ENCODE data around the gene DHRS11.
A peak's percentile ranks its signal among the peaks of the same experiment; 100 is the strongest.

Gene DHRS11

GRCh38 chr17:36608280-36608679 lies 16.6 kb downstream of the DHRS11 start:
- H3K4me3 ChIP-seq (ENCODE audit: low read depth, low read length) = no peak overlapping the region
- in situ Hi-C loops (cut with HindIII; ENCODE audit: low sequenced_read_pairs) = no loop called here
- DNase-seq (ENCODE audit: low read depth, low spot score) = no peak
- TF ChIP-seq, protein P1, sequence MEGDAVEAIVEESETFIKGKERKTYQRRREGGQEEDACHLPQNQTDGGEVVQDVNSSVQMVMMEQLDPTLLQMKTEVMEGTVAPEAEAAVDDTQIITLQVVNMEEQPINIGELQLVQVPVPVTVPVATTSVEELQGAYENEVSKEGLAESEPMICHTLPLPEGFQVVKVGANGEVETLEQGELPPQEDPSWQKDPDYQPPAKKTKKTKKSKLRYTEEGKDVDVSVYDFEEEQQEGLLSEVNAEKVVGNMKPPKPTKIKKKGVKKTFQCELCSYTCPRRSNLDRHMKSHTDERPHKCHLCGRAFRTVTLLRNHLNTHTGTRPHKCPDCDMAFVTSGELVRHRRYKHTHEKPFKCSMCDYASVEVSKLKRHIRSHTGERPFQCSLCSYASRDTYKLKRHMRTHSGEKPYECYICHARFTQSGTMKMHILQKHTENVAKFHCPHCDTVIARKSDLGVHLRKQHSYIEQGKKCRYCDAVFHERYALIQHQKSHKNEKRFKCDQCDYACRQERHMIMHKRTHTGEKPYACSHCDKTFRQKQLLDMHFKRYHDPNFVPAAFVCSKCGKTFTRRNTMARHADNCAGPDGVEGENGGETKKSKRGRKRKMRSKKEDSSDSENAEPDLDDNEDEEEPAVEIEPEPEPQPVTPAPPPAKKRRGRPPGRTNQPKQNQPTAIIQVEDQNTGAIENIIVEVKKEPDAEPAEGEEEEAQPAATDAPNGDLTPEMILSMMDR (IDR thresholded peaks at IDR 0.05; ENCODE audit: low read depth, low read length) = no peak

- H3K4me3 ChIP-seq (ENCODE audit: low read depth, low read length) = no peak overlapping the region
- peak; percentile 65 for DNase-seq (ENCODE audit: low read depth, low spot score)
- in situ Hi-C loops (cut with HindIII; ENCODE audit: low sequenced_read_pairs) = no loop called here
- TF ChIP-seq, protein P1 (IDR thresholded peaks at IDR 0.05; ENCODE audit: low read depth, low read length) = peak; percentile 64
These were observed 17.3 kb downstream of the DHRS11 start for GRCh38 chr17:36608794-36609497.

DNA sequence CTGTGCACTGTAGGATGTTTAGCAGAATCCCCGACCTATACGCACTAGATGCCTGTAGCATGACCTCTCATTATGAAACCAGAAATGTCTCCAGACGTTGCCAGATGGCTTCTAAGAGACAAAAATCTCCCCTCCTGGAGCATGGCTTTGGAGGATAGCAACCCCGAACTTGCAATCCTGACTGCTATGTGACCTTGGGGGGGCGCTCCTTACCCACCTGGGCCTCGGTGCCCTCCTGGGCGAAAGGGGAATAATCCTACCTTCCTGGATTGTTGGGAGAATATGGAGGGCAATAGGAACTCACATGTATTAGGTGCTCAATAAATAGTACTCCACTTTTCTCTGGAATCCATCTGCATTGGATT lies 17.8 kb downstream of the DHRS11 start:
- in situ Hi-C loops (cut with HindIII; ENCODE audit: low sequenced_read_pairs) = no loop called here
- TF ChIP-seq, protein P1 (IDR thresholded peaks at IDR 0.05; ENCODE audit: low read depth, low read length) = no peak
- no peak for DNase-seq (ENCODE audit: low read depth, low spot score)
- no peak overlapping the region for H3K4me3 ChIP-seq (ENCODE audit: low read depth, low read length)

GRCh38 chr17:36610474-36610873 lies 18.8 kb downstream of the DHRS11 start:
- in situ Hi-C loops (cut with HindIII; ENCODE audit: low sequenced_read_pairs) = no loop called here
- no peak for DNase-seq (ENCODE audit: low read depth, low spot score)
- no peak overlapping the region for H3K4me3 ChIP-seq (ENCODE audit: low read depth, low read length)
- TF ChIP-seq, protein P1 (IDR thresholded peaks at IDR 0.05; ENCODE audit: low read depth, low read length) = no peak

GRCh38 chr17:36611345-36612072 lies 19.8 kb downstream of the DHRS11 start:
- in situ Hi-C loops (cut with HindIII; ENCODE audit: low sequenced_read_pairs) = no loop called here
- H3K4me3 ChIP-seq (ENCODE audit: low read depth, low read length) = no peak overlapping the region
- DNase-seq (ENCODE audit: low read depth, low spot score) = peak; percentile 78
- TF ChIP-seq, protein P1 (IDR thresholded peaks at IDR 0.05; ENCODE audit: low read depth, low read length) = no peak

GRCh38 chr17:36612323-36612722 lies 20.6 kb downstream of the DHRS11 start:
- TF ChIP-seq, protein P1 (IDR thresholded peaks at IDR 0.05; ENCODE audit: low read depth, low read length) = no peak
- no peak for DNase-seq (ENCODE audit: low read depth, low spot score)
- no peak overlapping the region for H3K4me3 ChIP-seq (ENCODE audit: low read depth, low read length)
- in situ Hi-C loops (cut with HindIII; ENCODE audit: low sequenced_read_pairs) = no loop called here
